ENCODE measurements around the gene RPL32.

Gene RPL32

DNA sequence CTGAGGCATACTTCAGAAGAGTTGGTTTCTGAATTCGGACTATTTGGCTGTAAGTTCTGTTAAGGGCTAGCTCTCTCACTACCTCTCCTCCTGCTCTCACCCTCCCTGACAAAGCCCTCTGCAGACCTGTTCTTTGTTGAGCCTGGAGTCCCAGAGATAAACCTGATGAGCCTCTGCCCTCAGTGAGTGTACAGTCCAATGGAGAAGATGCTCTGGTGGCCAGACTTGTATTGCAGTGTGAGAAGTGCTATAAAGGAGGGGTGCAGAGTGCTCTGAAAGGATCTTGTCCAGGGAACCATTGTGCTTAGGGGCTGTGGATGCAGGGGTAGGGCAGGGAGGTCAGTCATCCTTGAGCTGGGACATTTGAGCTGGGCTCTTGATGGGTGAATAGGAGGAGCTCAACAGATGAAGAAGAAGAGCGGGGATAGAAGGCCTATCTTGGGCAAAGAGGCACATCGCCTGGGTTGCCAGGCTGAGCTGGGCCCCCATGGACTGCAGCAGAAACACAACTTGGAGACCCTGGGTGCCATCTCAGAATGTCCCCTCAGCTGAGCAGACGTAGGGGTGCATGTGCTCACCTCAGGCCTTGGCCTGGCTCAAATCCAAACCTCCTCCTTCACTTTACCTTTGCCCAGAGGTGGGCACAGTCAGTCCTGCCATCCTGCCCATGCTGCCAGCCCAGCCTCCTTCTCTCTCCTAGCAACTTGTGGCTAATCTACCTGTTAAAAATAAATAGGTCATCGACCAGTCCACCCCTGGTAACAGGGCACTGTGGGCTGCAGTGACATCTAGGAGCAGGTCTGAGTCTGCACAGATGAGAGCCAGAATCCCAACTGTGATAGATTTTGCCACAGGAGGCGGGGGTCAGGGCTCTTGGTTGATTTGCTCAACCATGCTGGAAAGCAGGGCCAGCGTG lies 41.6 kb downstream of the RPL32 start:
- in situ Hi-C loops (cut with HindIII; ENCODE audit: low sequenced_read_pairs) = no loop called here
- no peak for TF ChIP-seq CTCF (IDR thresholded peaks at IDR 0.05; ENCODE audit: low read depth, low read length)
- no peak overlapping the region for H3K4me3 ChIP-seq (ENCODE audit: low read depth, low read length)
- DNase-seq (ENCODE audit: low read depth, low spot score) = no peak

- no peak overlapping the region for H3K4me3 ChIP-seq (ENCODE audit: low read depth, low read length)
- no peak for DNase-seq (ENCODE audit: low read depth, low spot score)
- no peak for TF ChIP-seq CTCF (IDR thresholded peaks at IDR 0.05; ENCODE audit: low read depth, low read length)
- in situ Hi-C loops (cut with HindIII; ENCODE audit: low sequenced_read_pairs) = no loop called here
Observed at GRCh38 chr3:12798559-12799179, 42.7 kb downstream of the RPL32 start.

DNA sequence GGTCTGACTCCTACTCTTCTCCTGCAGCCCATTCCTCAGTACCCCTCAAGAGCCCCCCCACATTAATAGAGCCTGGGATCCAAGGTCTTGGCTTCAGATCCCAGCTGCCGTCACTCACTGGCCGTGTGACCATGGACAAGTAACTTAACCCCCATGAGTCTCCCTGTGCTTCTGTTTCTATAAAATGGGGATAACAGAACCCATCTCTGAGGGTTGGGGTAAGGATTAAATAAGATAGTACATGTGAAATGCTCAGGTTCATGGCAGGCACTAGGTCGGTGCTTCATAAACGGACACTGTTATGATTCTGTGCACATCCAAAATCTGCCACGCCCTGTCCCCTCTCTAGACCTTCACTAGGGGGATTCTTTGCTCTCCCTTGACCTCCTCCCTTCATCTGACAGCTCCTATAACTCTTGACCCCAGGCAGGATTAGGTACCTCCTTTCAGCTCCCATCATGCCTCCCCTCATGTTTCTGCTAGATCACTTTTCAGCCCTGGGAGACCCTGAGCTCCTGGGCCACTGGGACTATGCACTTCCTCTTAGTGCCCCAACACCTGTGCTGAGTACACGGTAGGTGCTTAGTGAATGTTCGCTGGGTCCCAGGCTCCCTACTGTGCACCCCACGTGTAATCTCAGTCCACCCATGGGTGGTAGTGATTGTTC lies 43.3 kb downstream of the RPL32 start:
- TF ChIP-seq CTCF (IDR thresholded peaks at IDR 0.05; ENCODE audit: low read depth, low read length) = no peak
- H3K4me3 ChIP-seq (ENCODE audit: low read depth, low read length) = no peak overlapping the region
- in situ Hi-C loops (cut with HindIII; ENCODE audit: low sequenced_read_pairs) = no loop called here
- no peak for DNase-seq (ENCODE audit: low read depth, low spot score)

DNA sequence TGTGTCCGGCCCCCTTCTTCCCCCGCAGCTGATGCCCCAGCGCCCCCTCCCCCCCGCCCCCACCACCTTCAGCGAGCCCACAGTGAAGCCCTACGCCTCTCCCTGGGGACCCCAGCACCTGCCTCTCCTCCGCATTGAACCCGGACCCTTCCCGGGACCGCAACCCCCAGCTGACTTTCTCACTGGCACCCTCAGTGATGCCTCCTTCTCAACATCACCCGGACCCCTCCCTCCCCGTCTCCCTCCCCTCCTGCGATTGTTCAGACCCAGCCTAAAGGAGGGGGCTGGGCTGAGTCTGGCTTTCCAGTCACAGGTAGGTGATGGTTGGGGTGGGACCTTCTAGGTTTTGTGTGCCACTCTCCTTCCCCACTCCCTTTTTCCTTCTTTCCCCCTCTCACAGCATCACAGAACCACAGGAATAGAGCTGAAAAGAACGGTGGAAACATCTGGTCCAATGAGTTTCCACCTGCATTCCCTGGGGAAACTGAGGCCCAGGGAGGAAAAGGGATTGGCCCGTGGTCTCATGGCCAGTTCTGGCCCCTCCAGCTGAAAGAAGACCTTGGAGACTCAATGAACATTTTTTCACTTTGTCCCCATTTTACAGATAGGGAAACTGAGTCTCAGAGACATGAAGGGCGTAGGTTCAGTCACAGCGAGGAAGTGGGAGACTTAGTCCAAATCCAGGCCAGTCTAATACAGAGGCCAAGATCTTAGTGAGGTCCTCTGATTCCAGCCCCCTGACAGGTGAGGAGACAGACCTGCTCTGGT lies 44.1 kb downstream of the RPL32 start:
- in situ Hi-C loops (cut with HindIII; ENCODE audit: low sequenced_read_pairs) = no loop called here
- H3K4me3 ChIP-seq (ENCODE audit: low read depth, low read length) = peak overlapping the region; percentile 72
- no peak for DNase-seq (ENCODE audit: low read depth, low spot score)
- no peak for TF ChIP-seq CTCF (IDR thresholded peaks at IDR 0.05; ENCODE audit: low read depth, low read length)

GRCh38 chr3:12796171-12797123 lies 44.9 kb downstream of the RPL32 start, which contains the start of gene CAND2:
TSS of gene CAND2 (plus strand) at chr3:12796680. CDS start at chr3:12796721, 41 bp downstream.
- peak; percentile 51 for DNase-seq (ENCODE audit: low read depth, low spot score)
- in situ Hi-C loops (cut with HindIII; ENCODE audit: low sequenced_read_pairs) = no loop called here
- no peak for TF ChIP-seq CTCF (IDR thresholded peaks at IDR 0.05; ENCODE audit: low read depth, low read length)
- H3K4me3 ChIP-seq (ENCODE audit: low read depth, low read length) = peak within 1 kb of the TSS; percentile 72

All from astrocyte of the spinal cord (primary cell).